ENCODE results near the gene DYRK2.

Gene DYRK2

DNA sequence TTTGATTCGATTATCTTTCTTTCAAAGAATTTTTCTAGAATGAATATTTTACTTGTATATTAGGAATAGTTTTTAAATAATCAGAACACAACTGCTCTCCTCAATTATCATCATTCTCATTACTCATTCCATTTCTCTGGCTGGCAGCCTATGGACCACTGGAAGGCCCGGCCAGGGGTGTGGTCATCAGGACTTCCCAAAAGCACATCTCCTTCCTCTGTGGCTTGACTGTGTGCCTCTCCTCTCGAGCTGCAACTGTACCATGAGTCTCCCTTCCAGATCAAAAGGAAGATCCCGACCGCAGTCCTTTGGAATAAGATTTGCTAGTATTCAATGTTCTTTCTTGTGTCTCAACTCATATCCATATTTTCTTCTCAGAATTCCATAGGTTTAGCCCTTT is 42.7 kb downstream of the DYRK2 start:
- H3K4me3 ChIP-seq (ENCODE audit: low read depth, low read length) = no peak overlapping the region
- no peak for DNase-seq (ENCODE audit: low read depth)
- TF ChIP-seq, protein P1, sequence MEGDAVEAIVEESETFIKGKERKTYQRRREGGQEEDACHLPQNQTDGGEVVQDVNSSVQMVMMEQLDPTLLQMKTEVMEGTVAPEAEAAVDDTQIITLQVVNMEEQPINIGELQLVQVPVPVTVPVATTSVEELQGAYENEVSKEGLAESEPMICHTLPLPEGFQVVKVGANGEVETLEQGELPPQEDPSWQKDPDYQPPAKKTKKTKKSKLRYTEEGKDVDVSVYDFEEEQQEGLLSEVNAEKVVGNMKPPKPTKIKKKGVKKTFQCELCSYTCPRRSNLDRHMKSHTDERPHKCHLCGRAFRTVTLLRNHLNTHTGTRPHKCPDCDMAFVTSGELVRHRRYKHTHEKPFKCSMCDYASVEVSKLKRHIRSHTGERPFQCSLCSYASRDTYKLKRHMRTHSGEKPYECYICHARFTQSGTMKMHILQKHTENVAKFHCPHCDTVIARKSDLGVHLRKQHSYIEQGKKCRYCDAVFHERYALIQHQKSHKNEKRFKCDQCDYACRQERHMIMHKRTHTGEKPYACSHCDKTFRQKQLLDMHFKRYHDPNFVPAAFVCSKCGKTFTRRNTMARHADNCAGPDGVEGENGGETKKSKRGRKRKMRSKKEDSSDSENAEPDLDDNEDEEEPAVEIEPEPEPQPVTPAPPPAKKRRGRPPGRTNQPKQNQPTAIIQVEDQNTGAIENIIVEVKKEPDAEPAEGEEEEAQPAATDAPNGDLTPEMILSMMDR (IDR thresholded peaks at IDR 0.05; ENCODE audit: low read depth, low read length, missing control alignments) = no peak

DNA sequence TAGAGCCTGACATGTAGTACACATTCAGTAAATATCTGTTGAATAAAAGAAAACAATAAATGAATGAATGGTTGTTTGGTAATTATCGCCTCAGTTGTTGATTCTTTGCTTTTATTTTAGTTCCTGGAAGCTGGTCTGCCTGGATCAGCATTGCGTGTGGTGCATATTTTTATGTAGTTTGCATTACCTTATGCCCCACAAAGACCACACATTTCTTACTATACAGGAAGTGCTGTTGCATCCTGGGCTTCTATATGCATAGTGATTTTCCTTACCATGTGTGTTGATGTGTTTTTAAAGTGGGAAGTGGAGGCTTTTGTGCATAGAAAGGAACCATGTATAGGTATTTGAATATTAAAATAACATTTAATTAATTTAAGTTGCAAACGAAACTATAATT is 43.6 kb downstream of the DYRK2 start:
- no peak for DNase-seq (ENCODE audit: low read depth)
- TF ChIP-seq, protein P1 (IDR thresholded peaks at IDR 0.05; ENCODE audit: low read depth, low read length, missing control alignments) = no peak
- H3K4me3 ChIP-seq (ENCODE audit: low read depth, low read length) = no peak overlapping the region

DNA sequence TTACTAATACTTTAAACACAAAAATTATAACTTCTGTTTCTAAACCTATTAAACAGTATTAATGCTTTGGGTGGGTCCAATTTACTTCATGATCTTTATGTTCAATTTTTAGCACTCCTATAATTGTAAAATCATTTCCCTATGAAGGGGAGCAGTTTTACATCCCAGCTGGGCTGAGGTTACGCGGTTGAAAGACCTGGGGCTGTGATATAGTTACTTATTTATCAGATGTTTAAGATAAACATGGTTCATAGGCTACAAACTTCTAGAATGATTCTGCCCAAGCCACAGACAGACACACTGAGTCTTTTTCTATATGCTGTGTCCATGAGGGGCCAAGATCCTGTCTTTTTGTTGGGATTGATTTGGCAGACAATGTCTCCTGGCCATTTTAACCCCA is 44.4 kb downstream of the DYRK2 start:
- TF ChIP-seq, protein P1 (IDR thresholded peaks at IDR 0.05; ENCODE audit: low read depth, low read length, missing control alignments) = no peak
- H3K4me3 ChIP-seq (ENCODE audit: low read depth, low read length) = no peak overlapping the region
- DNase-seq (ENCODE audit: low read depth) = no peak

DNA sequence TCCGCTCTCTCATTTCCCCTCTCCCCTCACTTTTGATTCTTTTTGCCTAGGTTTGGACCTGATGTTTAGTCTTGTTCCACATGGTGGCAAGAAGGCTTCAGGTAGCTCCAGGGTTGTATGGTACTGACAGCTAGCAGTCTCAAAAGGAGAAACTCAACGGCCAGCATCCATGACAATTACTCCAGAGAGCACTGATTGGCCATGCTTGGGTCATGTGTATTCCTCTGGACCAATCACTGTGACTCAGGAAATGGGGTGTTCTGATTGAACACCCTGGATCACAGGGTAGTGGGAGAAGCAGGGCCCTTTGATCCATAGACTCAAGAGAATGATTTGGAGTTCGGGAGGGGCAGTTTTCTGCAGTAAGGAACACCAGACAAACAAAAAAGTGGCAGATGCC is 45.3 kb downstream of the DYRK2 start:
- no peak overlapping the region for H3K4me3 ChIP-seq (ENCODE audit: low read depth, low read length)
- TF ChIP-seq, protein P1 (IDR thresholded peaks at IDR 0.05; ENCODE audit: low read depth, low read length, missing control alignments) = no peak
- no peak for DNase-seq (ENCODE audit: low read depth)

DNA sequence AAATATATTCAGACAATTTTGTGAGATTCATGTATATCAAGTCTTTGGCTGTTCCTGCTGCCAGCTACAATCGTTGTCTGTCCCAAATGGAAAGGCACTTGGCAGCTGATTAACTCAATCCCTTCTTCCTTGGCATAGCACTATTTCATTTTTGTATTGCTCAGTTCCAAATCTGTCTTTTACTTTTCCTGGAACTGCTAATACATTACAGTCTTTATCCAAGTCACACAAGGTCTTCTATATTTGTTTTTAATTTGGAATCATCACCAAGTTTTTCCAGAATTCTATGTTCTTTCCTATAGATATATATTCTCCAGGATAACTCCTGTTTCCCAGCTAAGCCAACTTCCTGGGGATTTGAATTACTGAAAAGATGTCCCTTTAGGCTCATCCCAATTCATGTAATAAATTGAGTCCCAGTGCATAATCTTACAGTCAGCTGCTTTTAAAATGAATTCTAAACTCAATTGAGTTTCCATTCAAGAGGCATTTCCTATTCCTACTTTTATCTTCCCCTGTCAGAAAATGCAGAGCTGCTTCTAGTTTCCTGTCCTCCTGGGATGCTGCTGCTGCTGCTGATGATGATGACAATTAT is 45.9 kb downstream of the DYRK2 start:
- TF ChIP-seq, protein P1 (IDR thresholded peaks at IDR 0.05; ENCODE audit: low read depth, low read length, missing control alignments) = no peak
- DNase-seq (ENCODE audit: low read depth) = no peak
- H3K4me3 ChIP-seq (ENCODE audit: low read depth, low read length) = no peak overlapping the region

DNA sequence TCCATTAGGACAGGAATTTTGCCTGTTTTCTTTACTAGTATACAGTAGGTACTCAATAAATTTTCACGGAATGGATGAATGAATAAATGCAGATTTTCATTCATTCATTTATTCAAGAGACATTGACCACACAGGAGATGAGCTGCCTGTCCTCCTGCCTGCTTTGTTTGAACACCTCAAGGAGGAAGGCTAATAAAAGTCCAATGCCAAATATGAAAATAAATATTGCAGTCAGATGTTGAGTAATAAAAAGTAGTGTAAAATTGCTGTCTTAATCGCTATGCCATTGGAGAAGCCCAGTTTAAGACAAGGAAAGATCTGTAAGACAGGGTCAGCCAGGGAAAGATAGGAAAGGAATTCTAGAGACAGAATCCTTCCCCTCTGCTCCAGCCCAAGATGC is 47.4 kb downstream of the DYRK2 start:
- DNase-seq (ENCODE audit: low read depth) = no peak

DNA sequence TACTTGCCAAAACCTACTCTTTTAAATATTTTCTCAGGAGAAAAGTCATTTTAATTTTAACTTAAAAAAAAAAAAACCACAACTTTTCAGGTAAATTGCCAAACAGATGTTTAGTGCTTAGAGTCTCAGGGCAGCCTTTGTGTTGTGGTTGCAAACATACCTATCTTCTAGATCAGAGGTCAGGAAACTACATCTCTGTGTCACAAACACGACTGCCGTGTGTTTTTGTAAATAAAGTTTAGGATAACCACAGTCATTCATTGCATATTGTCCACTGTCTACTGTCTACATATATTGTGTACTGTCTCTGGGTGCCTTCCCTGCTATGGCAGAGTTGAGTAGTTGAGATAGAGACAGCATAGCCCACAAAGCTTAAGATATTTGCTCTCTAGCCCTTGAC is 48.9 kb downstream of the DYRK2 start:
- TF ChIP-seq, protein P1 (IDR thresholded peaks at IDR 0.05; ENCODE audit: low read depth, low read length, missing control alignments) = no peak
- no peak for DNase-seq (ENCODE audit: low read depth)
- H3K4me3 ChIP-seq (ENCODE audit: low read depth, low read length) = no peak overlapping the region

More for the DNA sequence above, 47.4 kb downstream of the DYRK2 start:
- TF ChIP-seq, protein P1 (IDR thresholded peaks at IDR 0.05; ENCODE audit: low read depth, low read length, missing control alignments) = no peak
- H3K4me3 ChIP-seq (ENCODE audit: low read depth, low read length) = no peak overlapping the region

Measured in GM12864 (cell line).